Activated effector memory CD4-positive, alpha-beta T cell treated with Interleukin-2 at 50 U/mL for 16 hours (primary cell): ENCODE measurements around the gene CDNF.
A peak's percentile ranks its signal among the peaks of the same experiment; 100 is the strongest.
"Not testable (repeated sequence)": the region's sequence is repeated elsewhere in the genome, so short reads cannot be mapped to it uniquely, and the experiment has no call there.

Experiments used
- DNase-seq: peaks from one replicate; pipeline ENCODE4 v3.0.0-alpha.2; 2020

The CDNF gene

DNA sequence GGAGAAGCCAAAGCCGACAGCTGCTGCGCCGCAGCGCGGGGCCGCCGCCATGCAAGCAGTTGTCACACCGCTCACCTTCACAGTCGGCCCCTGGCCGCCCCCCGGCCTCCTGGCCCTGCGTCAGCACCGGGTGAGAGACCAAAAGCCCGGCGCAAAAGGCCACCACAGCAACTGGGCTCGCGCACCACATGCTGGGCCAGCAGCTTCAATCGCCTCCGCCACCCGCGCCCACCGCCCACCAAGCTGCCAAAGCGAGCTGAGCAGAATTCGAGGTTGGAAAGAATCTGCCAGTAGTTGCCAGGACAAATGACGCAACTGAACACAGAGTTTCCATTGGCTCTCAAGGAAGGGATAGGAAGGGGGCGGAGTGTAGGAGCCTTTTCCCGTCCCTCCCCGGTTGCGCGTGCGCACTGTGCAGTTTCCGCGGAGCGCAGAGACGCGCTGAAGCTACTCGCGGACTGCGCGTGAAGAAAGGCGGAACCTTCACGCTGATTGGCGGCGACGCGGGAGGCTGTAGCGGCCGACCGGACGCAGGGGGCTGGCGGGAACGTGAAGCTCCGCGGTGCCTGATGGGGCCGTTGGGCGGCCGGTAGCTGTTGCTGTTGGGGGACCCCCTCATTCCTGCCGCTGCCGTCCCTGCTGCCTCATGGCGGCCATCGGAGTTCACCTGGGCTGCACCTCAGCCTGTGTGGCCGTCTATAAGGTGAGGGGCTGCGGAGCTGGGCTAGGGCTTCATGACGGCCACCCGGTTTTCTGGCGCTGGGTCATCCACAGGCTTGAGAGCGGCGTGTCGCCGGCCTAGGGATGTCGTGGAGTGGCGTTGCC is at the start of gene CDNF, which contains the start of the genes HSPA14 and MSANTD7:
Gene CDNF, minus strand, starts transcription at position 281 of the 825 bp plus-strand sequence. Its CDS starts 91 bp downstream, at position 190.
Gene HSPA14, plus strand, starts transcription at position 550 of the 825 bp plus-strand sequence. Its CDS starts 97 bp downstream, at position 647.
Gene MSANTD7, plus strand, starts transcription at position 550 of the 825 bp plus-strand sequence. CDS start 3,979 bp downstream, outside the sequence.
- DNase-seq = peak; percentile 98

DNA sequence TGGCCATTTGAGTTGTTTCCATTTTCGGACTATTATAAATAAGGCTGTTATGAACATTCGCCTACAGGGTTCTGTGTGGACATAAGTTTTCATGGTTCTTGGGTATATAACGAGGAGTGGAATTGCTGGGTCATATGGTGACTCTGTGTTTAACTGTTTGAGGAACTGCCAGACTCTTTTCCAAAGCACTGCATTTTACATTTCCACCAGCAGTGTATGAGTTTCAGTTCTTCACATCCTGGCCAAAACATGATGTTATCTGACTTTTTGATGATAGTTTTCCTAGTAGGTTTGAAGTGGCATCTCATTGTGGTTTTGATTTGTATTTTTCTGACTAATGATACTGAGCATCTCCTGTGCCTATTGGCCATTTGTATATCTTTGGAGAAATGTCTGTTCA is 46.2 kb upstream of the CDNF start:
- no peak for DNase-seq

GRCh38 chr10:14880229-14880628 is 42.4 kb upstream of the CDNF start:
- DNase-seq = no peak

DNA sequence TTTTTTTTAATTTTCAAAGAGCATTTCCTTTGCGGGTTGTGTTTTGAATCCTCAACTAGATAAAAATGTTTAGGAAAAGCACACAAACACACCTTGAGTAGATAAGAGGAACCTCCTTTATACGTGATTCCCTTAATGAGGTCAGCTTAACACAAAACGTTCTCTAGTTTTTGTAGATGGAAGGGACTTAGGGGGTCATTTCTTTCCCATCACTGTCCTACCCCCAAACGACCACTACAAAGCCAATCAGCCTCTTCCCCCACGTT is 42.0 kb upstream of the CDNF start:
- no peak for DNase-seq

GRCh38 chr10:14879124-14879927 is 41.5 kb upstream of the CDNF start:
- peak; percentile 6 for DNase-seq

DNA sequence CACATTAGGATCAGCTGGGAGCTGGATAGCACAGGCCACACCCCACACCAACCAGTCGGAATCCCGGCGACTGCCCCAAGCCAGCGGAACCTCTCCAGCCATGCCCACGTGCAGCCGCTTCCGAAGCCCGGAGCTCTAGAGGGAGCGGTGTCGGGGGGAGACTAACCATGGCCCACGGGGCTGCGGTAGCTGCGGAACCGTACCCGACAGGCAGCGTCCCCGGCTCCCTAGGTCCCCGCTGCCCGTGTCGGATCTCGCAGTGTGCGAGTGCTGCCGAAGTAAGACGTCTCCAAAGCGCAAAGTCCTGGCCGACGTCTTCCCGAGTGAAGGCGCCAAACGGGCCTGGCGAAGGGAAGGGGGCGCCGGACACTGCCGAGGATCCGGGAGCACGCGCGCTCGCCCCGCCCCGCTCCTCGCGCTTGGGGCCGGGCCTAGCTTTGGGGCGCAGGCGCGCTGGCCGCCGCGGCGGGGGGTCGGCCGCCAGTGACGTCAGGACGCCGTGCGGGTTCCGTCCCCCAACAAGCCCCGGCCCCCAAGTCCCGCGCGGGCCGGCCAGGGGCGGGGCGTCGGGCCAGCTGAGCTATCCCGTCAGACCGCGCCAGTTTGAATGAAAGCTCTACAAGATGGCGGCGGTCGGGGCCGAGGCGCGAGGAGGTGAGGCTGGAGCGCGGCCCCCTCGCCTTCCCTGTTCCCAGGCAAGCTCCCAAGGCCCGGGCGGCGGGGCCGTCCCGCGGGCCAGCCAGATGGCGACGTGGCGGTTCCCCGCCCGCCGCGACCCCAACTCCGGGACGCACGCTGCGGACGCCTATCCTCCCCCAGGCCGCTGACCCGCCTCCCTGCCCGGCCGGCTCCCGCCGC is 40.7 kb upstream of the CDNF start, which contains the start of gene SUV39H2:
Gene SUV39H2, plus strand, starts transcription at position 601 of the 858 bp plus-strand sequence. Its CDS starts 23 bp downstream, at position 624.
- DNase-seq = peak; percentile 90

GRCh38 chr10:14876764-14877163 is 38.9 kb upstream of the CDNF start:
- DNase-seq = no peak

GRCh38 chr10:14875941-14876340 is 38.1 kb upstream of the CDNF start:
- no peak for DNase-seq

GRCh38 chr10:14873090-14873760 is 35.4 kb upstream of the CDNF start:
- DNase-seq = no peak

DNA sequence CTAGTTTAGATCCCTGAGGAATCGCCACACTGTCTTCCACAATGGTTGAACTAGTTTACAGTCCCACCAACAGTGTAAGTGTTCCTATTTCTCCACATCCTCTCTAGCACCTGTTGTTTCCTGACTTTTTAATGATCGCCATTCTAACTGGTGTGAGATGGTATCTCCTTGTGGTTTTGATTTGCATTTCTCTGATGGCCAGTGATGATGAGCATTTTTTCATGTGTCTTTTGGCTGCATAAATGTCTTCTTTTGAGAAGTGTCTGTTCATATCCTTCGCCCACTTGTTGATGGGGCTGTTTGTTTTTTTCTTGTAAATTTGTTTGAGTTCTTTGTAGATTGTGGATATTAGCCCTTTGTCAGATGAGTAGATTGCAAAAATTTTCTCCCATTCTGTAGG is 27.0 kb upstream of the CDNF start:
- not testable (repeated sequence) for DNase-seq

DNA sequence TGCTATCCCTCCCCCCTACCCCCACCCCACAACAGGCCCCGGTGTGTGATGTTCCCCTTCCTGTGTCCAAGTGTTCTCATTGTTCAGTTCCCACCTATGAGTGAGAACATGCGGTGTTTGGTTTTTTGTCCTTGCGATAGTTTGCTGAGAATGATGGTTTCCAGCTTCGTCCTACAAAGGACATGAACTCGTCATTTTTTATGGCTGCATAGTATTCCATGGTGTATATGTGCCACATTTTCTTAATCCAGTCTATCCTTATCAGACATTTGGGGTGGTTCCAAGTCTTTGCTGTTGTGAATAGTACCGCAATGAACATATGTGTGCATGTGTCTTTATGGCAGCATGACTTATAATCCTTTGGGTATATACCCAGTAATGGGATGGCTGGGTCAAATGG is 26.6 kb upstream of the CDNF start:
- not testable (repeated sequence) for DNase-seq

DNA sequence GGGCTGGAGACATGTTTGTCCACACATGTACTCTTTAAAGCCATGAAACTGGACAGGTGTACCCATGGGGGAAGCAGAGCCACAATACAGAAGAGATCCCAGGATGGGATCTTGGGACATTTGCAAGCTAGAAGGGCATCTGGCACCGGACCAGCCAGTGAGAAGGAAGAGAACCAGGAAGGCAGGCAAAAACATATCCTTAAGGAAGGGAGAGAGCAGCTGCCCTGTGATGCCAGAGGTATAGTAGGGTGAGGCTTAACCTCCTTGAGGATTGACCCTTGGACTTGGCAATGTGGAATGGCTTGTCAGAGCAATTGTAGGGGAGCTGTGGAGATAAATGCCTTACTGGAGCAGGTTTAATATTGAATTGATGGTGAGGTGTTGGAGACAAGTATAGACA is 23.0 kb upstream of the CDNF start:
- DNase-seq = no peak

DNA sequence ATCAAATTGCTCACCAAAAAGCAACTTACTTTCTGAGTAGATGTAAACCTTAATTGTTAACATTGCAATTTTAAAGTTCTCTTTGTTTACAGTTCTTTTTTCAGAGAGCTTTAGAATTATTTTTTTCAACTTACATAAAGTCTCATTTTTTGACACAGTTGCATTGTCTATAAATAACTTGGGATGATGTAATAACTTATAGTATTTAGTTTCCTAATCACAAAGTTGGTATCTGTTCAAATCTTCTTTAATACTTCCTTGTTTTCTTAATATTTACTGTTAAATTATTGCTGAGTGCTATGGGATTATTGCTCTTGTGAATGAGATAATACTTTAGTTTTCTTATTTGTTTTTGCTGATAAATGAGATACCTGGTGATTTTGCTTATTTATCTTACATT is 21.9 kb upstream of the CDNF start:
- DNase-seq = no peak

GRCh38 chr10:14859043-14859442 is 21.2 kb upstream of the CDNF start:
- DNase-seq = no peak

DNA sequence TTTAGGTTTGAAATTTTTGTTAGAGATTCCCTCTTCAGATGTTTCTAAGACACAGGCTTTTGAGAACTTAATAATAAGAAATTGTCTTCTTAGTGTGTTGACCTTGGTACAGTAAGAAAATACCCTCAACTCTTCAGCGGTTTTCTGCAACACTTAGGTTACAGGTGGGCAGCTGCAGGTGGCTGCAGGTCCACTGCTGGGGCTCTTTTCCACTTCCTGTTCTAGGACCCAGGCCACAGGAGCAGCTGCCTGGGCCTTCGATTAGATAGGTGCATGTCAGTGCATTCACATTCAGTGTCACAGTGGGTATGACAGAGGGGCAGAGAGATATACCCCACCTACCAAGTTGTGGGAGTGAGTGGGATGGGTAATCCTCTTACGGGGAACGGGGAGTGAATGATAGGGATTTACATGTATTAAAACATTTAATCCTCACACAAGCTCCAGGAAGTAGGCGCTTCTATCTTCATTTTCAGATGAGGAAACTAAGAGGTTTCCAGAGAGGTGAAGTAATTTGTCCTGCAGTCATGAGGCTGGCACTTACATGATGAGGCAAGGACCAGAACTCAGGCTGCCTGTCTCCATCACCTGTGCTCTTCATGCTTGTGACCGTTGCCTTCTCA is 20.6 kb upstream of the CDNF start:
- DNase-seq = no peak

GRCh38 chr10:14855453-14855852 is 17.6 kb upstream of the CDNF start:
- no peak for DNase-seq

- DNase-seq = no peak
Observed at GRCh38 chr10:14852236-14852635, 14.4 kb upstream of the CDNF start.

- DNase-seq = no peak
Observed at GRCh38 chr10:14844948-14845347, 7.1 kb upstream of the CDNF start.

DNA sequence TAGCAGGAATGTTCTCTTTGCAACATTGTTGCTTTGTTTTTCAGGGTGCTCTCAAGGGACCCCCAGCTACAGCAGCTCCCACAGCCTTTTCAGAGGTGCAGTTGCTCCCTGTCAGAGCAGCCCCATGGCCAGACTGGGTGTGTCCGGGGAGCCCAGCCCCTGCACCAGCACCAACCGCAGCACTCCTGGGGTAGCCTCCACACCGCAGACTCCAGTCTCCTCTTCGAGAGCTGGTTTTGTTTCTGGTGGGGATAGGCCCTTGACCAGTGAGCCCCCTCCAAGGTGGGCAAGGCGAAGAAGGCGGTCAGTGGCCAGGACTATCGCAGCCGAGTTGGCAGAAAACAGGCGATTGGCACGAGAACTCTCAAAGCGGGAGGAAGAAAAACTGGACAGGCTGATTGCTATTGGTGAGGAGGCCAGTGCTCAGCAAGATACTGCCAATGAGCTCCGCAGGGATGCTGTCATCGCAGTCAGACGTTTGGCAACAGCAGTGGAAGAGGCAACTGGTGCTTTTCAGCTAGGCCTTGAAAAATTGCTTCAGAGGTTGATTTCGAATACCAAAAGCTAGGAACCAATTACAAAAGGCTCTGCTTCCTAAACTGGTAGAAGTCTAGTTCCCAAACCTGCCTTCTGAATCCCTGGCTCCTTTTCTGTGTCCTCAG is 5.6 kb upstream of the CDNF start:
- no peak for DNase-seq

DNA sequence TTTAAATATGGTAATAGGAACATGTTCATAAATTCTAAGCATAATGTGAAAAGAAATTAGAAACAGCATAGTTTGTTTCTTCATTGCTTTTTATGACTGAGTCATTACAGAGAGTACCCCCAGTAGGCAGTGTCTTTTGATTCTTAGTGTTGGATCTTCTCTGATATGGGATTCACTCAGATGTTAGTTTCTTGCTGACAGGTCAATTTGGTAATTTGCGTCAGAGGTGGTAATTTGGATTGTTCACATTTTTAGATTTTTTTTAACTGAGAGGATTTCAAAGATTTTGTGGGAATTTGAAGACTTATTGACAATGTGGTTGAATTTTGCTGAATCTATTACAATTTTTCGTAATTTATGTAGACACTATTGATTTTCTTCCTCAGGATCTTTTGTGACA is 2.3 kb upstream of the CDNF start:
- no peak for DNase-seq

DNA sequence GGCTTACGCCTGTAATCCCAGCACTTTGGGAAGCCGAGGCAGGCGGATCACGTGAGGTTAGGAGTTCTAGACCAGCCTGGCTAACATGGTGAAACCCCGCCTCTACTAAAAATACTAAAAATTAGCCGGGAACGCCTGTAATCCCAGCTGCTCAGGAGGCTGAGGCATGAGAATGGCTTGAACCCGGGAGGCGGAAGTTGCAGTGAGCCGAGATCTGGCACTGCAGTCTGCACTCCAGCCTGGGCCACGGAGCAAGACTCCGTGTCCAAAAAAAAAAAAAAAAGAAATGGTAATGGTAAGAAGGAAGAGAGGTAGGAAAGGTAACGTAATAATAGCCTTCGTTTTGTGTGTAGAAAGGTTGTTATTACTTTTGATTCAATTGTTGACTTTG is 1.5 kb upstream of the CDNF start:
- no peak for DNase-seq
